H1 (cell line): ENCODE data around the gene PPIAL4G. TPM values are rescaled to one million over a fixed set of nuclear protein-coding genes. Genes with fewer than 3 reads are reported as not detected.
"Not testable (repeated sequence)": the region's sequence is repeated elsewhere in the genome, so short reads cannot be mapped to it uniquely, and the experiment has no call there.

Experiments used
- CTCF ChIA-PET: fragments of 300-600 bp; sonication (Branson Sonifier 250); formaldehyde crosslinking; loops from one replicate; lab custom pipeline; 2021; ENCODE audit not compliant: partially characterized antibody; lab: Charles Lee
- POLR2A ChIA-PET: fragments of 300-600 bp; sonication (Branson Sonifier 250); formaldehyde crosslinking; loops from one replicate; lab custom pipeline; 2021; ENCODE audit warnings: inconsistent platforms; ENCODE audit not compliant: partially characterized antibody; lab: Charles Lee
- DNase-seq, 2 experiments: peaks; one replicate each; pipeline versions ENCODE4 v3.0.0 to v3.0.0-alpha.2; 2010 to 2022; ENCODE audit warnings: low spot score in 2 of 2, low read depth in 1 of 2, mixed read lengths in 1 of 2
- FAIRE-seq: peaks from 2 replicates; lab custom pipeline; 2011; peaks lifted over from hg19 to GRCh38; lab: Jason Lieb, UNC
- H2AFZ ChIP-seq: 2 replicates; pipeline ENCODE4 v1.8.1; 2012; ENCODE audit warnings: low read length, inconsistent platforms
- H2AK5ac ChIP-seq: 2 replicates; pipeline ENCODE4 v1.6.1; 2013; ENCODE audit warnings: low read depth, low read length
- H2BK120ac ChIP-seq: replicated peaks from 2 replicates; pipeline ENCODE3; 2013; ENCODE audit warnings: low read depth, low read length, inconsistent platforms
- H2BK12ac ChIP-seq: 2 replicates; pipeline ENCODE4 v1.6.1; 2013; ENCODE audit warnings: low read depth, low read length
- H2BK15ac ChIP-seq: 2 replicates; pipeline ENCODE4 v1.6.1; 2013; ENCODE audit warnings: low read length
- H2BK20ac ChIP-seq: 2 replicates; pipeline ENCODE4 v1.6.1; 2013; ENCODE audit warnings: low read length
- H2BK5ac ChIP-seq: 2 replicates; pipeline ENCODE4 v1.6.1; 2013; ENCODE audit warnings: low read depth, low read length
- H3K14ac ChIP-seq: 2 replicates; pipeline ENCODE4 v1.6.1; 2013; ENCODE audit warnings: inconsistent platforms; ENCODE audit not compliant: insufficient read length
- H3K18ac ChIP-seq: 2 replicates; pipeline ENCODE4 v1.6.1; 2013; ENCODE audit warnings: low read length; ENCODE audit errors: extremely low read depth
- H3K23ac ChIP-seq: 2 replicates; pipeline ENCODE4 v1.6.1; 2013; ENCODE audit warnings: inconsistent platforms; ENCODE audit not compliant: insufficient read length
- H3K23me2 ChIP-seq: 2 replicates; pipeline ENCODE4 v1.6.1; 2013; ENCODE audit warnings: low read depth, low read length
- H3K27ac ChIP-seq: 2 replicates; pipeline ENCODE4 v1.6.1; 2011; ENCODE audit warnings: low read depth, low read length, inconsistent platforms
- H3K27me3 ChIP-seq, 4 experiments: replicated peaks in 1 of 4; 1 replicate in 1 of 4; 2 replicates in 3 of 4; pipeline versions ENCODE4 v1.6.1 to v1.8.1; 2011 to 2013; ENCODE audit warnings: low read length in 3 of 4, mild to moderate bottlenecking in 3 of 4, inconsistent platforms in 2 of 4, mixed read lengths in 2 of 4, moderate library complexity in 1 of 4; ENCODE audit not compliant: control insufficient read depth in 3 of 4, insufficient read depth in 3 of 4; ENCODE audit errors: extremely low read depth in 1 of 4
- H3K36me3 ChIP-seq, 4 experiments: 2 replicates each; pipeline versions ENCODE4 v1.6.1 to v1.8.1; 2011 to 2013; ENCODE audit warnings: mild to moderate bottlenecking in 4 of 4, low read length in 3 of 4, moderate library complexity in 2 of 4, control low read depth in 1 of 4, inconsistent platforms in 1 of 4; ENCODE audit not compliant: insufficient read depth in 4 of 4, control insufficient read depth in 2 of 4
- H3K4ac ChIP-seq: replicated peaks from 2 replicates; pipeline ENCODE3; 2013; ENCODE audit warnings: low read length, low read depth, mixed read lengths, inconsistent platforms; ENCODE audit not compliant: insufficient read length
- H3K4me1 ChIP-seq, 4 experiments: replicated peaks in 1 of 4; 1 replicate in 1 of 4; 2 replicates in 3 of 4; pipeline versions ENCODE4 v1.6.1 to v1.8.1; 2011 to 2013; ENCODE audit warnings: low read length in 3 of 4, inconsistent platforms in 2 of 4, mixed read lengths in 1 of 4; ENCODE audit not compliant: insufficient read depth in 4 of 4, control insufficient read depth in 3 of 4
- H3K4me2 ChIP-seq, 2 experiments: 2 replicates each; pipeline versions ENCODE4 v1.6.1 to v1.8.1; 2011 to 2013; ENCODE audit warnings: low read depth in 2 of 2, low read length in 2 of 2, control low read depth in 1 of 2, inconsistent platforms in 1 of 2, mild to moderate bottlenecking in 1 of 2; ENCODE audit not compliant: insufficient read depth in 1 of 2
- H3K4me3 ChIP-seq, 4 experiments: fragments of 200-600, 300-600 bp in 1 of 4; sonication (generic), shearing (Covaris generic), sonication (Bioruptor Twin) in 1 of 4; 2 replicates each; pipeline versions ENCODE4 v1.5.1 to v1.8.1; 2011 to 2016; ENCODE audit warnings: low read length in 4 of 4, low read depth in 3 of 4, control low read depth in 2 of 4, inconsistent platforms in 2 of 4, mild to moderate bottlenecking in 2 of 4, mixed read lengths in 1 of 4, moderate library complexity in 1 of 4; ENCODE audit not compliant: insufficient read depth in 2 of 4; ENCODE audit errors: extremely low read depth in 1 of 4
- H3K56ac ChIP-seq: replicated peaks from 2 replicates; pipeline ENCODE3; 2013; ENCODE audit warnings: low read depth, mild to moderate bottlenecking, mixed read lengths, low read length, inconsistent platforms; ENCODE audit not compliant: insufficient read length
- H3K79me1 ChIP-seq: 2 replicates; pipeline ENCODE4 v1.6.1; 2013; ENCODE audit warnings: low read depth, low read length, control low read depth
- H3K79me2 ChIP-seq, 2 experiments: 2 replicates each; pipeline versions ENCODE4 v1.6.1 to v1.8.1; 2012 to 2013; ENCODE audit warnings: low read length in 2 of 2, mild to moderate bottlenecking in 2 of 2, inconsistent platforms in 1 of 2; ENCODE audit not compliant: insufficient read depth in 2 of 2, control insufficient read depth in 1 of 2
- H3K9ac ChIP-seq, 4 experiments: replicated peaks in 1 of 4; 1 replicate in 1 of 4; 2 replicates in 3 of 4; pipeline versions ENCODE4 v1.6.1 to v1.8.1; 2011 to 2013; ENCODE audit warnings: low read depth in 3 of 4, low read length in 3 of 4, control low read depth in 2 of 4, mild to moderate bottlenecking in 2 of 4, moderate library complexity in 2 of 4, inconsistent platforms in 1 of 4; ENCODE audit errors: extremely low read depth in 1 of 4
- H3K9me3 ChIP-seq, 2 experiments: 2 replicates each; pipeline versions ENCODE4 v1.6.1 to v1.8.1; 2012 to 2013; ENCODE audit warnings: mild to moderate bottlenecking in 2 of 2, moderate library complexity in 2 of 2, control low read depth in 1 of 2, inconsistent platforms in 1 of 2, low read depth in 1 of 2, low read length in 1 of 2, mixed read lengths in 1 of 2; ENCODE audit not compliant: insufficient read depth in 2 of 2
- H4K20me1 ChIP-seq, 2 experiments: replicated peaks in 1 of 2; 2 replicates each; pipeline versions ENCODE3 to v1.8.1; 2011 to 2013; ENCODE audit warnings: inconsistent platforms in 2 of 2, low read length in 2 of 2, mild to moderate bottlenecking in 1 of 2; ENCODE audit not compliant: insufficient read depth in 2 of 2, control insufficient read depth in 1 of 2
- H4K5ac ChIP-seq: 2 replicates; pipeline ENCODE4 v1.6.1; 2013; ENCODE audit warnings: low read length, low read depth, mixed read lengths, inconsistent platforms; ENCODE audit not compliant: insufficient read length
- H4K8ac ChIP-seq: 2 replicates; pipeline ENCODE4 v1.8.0; 2013; ENCODE audit warnings: mild to moderate bottlenecking, moderate library complexity, low read length, inconsistent platforms; ENCODE audit not compliant: insufficient read depth; ENCODE audit errors: extremely low read depth
- H4K91ac ChIP-seq: replicated peaks from 2 replicates; pipeline ENCODE3; 2013; ENCODE audit warnings: low read length, mixed read lengths, inconsistent platforms; ENCODE audit not compliant: insufficient read length
- WGBS, 2 experiments: shearing (Covaris generic) in 1 of 2; methylation state at CpG; one replicate each; pipeline versions ENCODE4 v1.1.6 to v1.1.7; 2013 to 2015; ENCODE audit warnings: low lambda C conversion rate in 2 of 2, mixed read lengths in 2 of 2, inconsistent platforms in 1 of 2, low coverage in 1 of 2, missing lambda C conversion rate in 1 of 2; ENCODE audit not compliant: insufficient replicate concordance in 2 of 2, insufficient coverage in 1 of 2, insufficient read length in 1 of 2; ENCODE audit errors: extremely low coverage in 1 of 2, missing lambda C conversion rate in 1 of 2; 5-methylcytosine and 5-hydroxymethylcytosine counted together
- polyA plus RNA-seq, 7 experiments: library from polyadenylated mRNA; depleted of rRNA in 3 of 7; stranded (reverse) in 5 of 7; unstranded in 2 of 7; fragments of >200 nt in 5 of 7; fragments of 200-250 nt in 2 of 7; gene quantifications; 1 replicate in 5 of 7; 2 replicates in 1 of 7; 4 replicates in 1 of 7; pipeline versions ENCODE4 v1.2.1 to v1.2.3, GENCODE V29; 2011 to 2013; ENCODE audit warnings: missing spikeins in 2 of 7, mixed read lengths in 2 of 7
- small RNA-seq: library from polyadenylated mRNA; stranded (forward); fragments of <200 nt; extraction: miRNeasy Mini kit (QIAGEN cat#:217004); gene quantifications from one replicate; pipeline ENCODE3, GENCODE V24; 2013; ENCODE audit not compliant: insufficient read depth
- total RNA-seq: library from RNA; stranded (reverse); fragmentation: NEBNext Ultra II Directional; extraction: Animal tissue kit (Norgen Biotek cat#: 25700); gene quantifications from 2 replicates; pipeline ENCODE4 v1.2.1, GENCODE V29; 2021

PPIAL4G gene
- total and polyA plus RNA-seq, 2 of the 8 experiments (the other 6 are each of a cell fraction or from before 2014, with no cell fraction given) = not detected

DNA sequence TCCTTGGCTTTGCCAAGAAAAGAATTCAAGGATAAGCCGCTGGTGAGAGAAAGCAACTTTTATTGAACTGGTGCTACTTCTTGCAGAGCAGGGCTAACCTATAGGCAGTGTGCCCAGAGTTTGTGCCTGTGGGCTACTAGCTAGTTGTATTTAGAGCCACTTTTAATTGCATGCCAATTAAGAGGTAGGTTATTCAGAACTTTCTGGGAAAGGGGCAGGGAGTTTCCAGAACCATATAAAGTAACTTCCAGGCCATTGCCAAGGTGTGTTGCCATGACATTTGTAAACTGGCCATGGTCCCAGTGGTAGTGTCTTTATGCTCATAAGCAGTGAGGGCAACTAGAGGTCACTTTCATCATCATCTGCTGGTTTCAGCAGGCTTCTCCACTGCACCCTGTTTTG, 50.2 kb downstream of the PPIAL4G start:
- FAIRE-seq, H2BK12ac ChIP-seq, H4K20me1 ChIP-seq, H4K8ac ChIP-seq, DNase-seq, H4K91ac ChIP-seq, H3K79me2 ChIP-seq, H3K9ac ChIP-seq, H3K9me3 ChIP-seq, H3K4me2 ChIP-seq, H3K23me2 ChIP-seq, H3K14ac ChIP-seq, H3K4me1 ChIP-seq, H2AK5ac ChIP-seq, H2BK20ac ChIP-seq, H3K27ac ChIP-seq, H3K4me3 ChIP-seq, H3K56ac ChIP-seq, H3K18ac ChIP-seq, H3K27me3 ChIP-seq, H2BK15ac ChIP-seq, H2BK5ac ChIP-seq, H3K4ac ChIP-seq, H2BK120ac ChIP-seq, POLR2A ChIA-PET, H3K23ac ChIP-seq, H2AFZ ChIP-seq, H4K5ac ChIP-seq, CTCF ChIA-PET, H3K79me1 ChIP-seq: not testable (repeated sequence)
- peaks cover 0 to 12% (median 0%) of the 10 kb centered on the region in 4 experiments; a peak in 1 of 8 replicates for H3K36me3 ChIP-seq
- WGBS, 2 experiments = 88% methylated on average over 1 of the region's 1 CpG; no CpG with 5 or more reads in 1 of the 2 experiments

Small RNA genes within 50 kb of the gene (small RNA-seq; reads per million reads assigned to genes)
- gene RF00003 = 8.2 reads per million, percentile 78 among the genes with 10 or more reads in this experiment

Other genes starting within 250 kb of the PPIAL4G start
- 6.0 and 6.4 TPM in 2 replicates for gene NBPF14, start 112.7 kb upstream of the PPIAL4G start, total RNA-seq
- 8.2 and 8.8 TPM in 2 replicates for gene NBPF14, start 112.7 kb upstream of the PPIAL4G start, polyA plus RNA-seq (2011; rRNA removed)